Astrocyte (in vitro differentiated cells and primary cell): ENCODE results near the gene PHACTR4.

Experiments used
- EZH2 ChIP-seq: IDR thresholded peaks from 2 replicates; pipeline ENCODE4 v1.6.1; 2012; ENCODE audit warnings: mild to moderate bottlenecking, low read length, inconsistent platforms; ENCODE audit not compliant: insufficient read depth
- TF ChIP-seq, protein P1 (sequence below): IDR thresholded peaks from 2 replicates; pipeline ENCODE4 v1.5.1; 2011; ENCODE audit warnings: low read depth, mild to moderate bottlenecking, inconsistent platforms, low read length, moderate library complexity; ENCODE audit not compliant: insufficient read depth

DNA sequence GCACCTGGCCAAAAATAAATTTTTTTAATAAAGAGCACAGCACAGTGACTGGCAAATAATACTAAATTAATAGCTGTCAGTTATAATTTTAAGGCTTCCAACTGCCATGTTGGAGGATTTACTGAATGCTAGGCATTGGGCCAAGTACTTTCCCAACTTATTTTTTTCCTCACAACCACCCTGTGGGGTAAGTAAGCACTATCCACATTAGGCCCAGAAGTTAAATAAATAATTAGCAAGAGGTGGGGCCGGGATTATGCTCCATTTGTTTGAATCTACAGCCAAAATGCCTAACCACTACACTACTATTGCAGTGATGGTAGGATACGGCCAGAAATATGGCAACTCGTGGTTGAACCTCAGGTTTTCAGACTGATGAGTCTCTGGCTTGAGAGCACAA lies 178.8 kb downstream of the PHACTR4 start:
- TF ChIP-seq, protein P1, sequence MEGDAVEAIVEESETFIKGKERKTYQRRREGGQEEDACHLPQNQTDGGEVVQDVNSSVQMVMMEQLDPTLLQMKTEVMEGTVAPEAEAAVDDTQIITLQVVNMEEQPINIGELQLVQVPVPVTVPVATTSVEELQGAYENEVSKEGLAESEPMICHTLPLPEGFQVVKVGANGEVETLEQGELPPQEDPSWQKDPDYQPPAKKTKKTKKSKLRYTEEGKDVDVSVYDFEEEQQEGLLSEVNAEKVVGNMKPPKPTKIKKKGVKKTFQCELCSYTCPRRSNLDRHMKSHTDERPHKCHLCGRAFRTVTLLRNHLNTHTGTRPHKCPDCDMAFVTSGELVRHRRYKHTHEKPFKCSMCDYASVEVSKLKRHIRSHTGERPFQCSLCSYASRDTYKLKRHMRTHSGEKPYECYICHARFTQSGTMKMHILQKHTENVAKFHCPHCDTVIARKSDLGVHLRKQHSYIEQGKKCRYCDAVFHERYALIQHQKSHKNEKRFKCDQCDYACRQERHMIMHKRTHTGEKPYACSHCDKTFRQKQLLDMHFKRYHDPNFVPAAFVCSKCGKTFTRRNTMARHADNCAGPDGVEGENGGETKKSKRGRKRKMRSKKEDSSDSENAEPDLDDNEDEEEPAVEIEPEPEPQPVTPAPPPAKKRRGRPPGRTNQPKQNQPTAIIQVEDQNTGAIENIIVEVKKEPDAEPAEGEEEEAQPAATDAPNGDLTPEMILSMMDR: no peak
- no peak for TF ChIP-seq EZH2
